Lower leg skin (tissue), 3 donors: ENCODE data around the gene RAB26.

Experiments
- CTCF ChIP-seq, 3 donors: fragments of 450-650 bp; IDR thresholded peaks; one replicate each; pipeline ENCODE4 v1.5.1; 2016; ENCODE audit warnings: antibody characterized with exemption in 3 of 3, mild to moderate bottlenecking in 3 of 3, moderate library complexity in 2 of 3
- POLR2A ChIP-seq, 2 donors: fragments of 450-650 bp; IDR thresholded peaks; one replicate each; pipeline ENCODE4 v1.6.1; 2016 to 2017; ENCODE audit warnings: antibody characterized with exemption in 2 of 2, mild to moderate bottlenecking in 1 of 2, moderate library complexity in 1 of 2

- no peak for TF ChIP-seq POLR2A (IDR thresholded peaks at IDR 0.05)
- TF ChIP-seq CTCF (IDR thresholded peaks at IDR 0.05), result no peak
Measured at GRCh38 chr16:2180461-2180860, 32.0 kb downstream of the RAB26 start.
